GM21423 (cell line): ENCODE measurements around the gene ARRB2.
"Not testable (repeated sequence)": the region's sequence is repeated elsewhere in the genome, so short reads cannot be mapped to it uniquely, and the experiment has no call there.

Source experiments
- ATAC-seq: cut with Tn5 transposase; IDR thresholded peaks from one replicate; pipeline ENCODE4 v1.9.1; 2021; ENCODE audit warnings: mild to moderate bottlenecking, moderate library complexity; ENCODE audit not compliant: unreplicated experiment

ARRB2 gene

GRCh38 chr17:4709794-4710692 lies at the start of gene ARRB2:
ARRB2 (plus strand) TSS chr17:4710632; CDS start chr17:4710722, 90 bp downstream.
- peak; percentile 84 for ATAC-seq

GRCh38 chr17:4663711-4664110 lies 46.7 kb upstream of the ARRB2 start:
- no peak for ATAC-seq

GRCh38 chr17:4664230-4664629 lies 46.2 kb upstream of the ARRB2 start:
- no peak for ATAC-seq

GRCh38 chr17:4665027-4665426 lies 45.4 kb upstream of the ARRB2 start:
- no peak for ATAC-seq

DNA sequence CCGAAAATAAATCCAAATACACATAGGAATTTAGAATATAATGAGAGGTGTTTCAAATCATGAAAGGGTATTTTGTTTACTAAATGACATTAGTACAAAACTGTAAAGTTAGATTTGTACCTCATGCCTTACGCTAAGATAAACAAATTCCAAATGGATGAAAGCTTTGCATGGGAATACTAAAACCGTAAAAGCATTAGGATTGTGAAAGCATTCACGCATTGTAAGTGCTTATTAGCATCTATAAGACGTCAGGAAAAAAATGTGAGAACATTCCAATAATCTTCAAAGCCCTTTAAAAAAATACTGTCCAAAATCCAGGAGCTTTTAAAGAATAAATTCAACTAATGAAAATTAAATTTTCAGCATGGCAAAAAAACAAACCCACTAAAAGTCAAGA lies 44.1 kb upstream of the ARRB2 start:
- no peak for ATAC-seq

DNA sequence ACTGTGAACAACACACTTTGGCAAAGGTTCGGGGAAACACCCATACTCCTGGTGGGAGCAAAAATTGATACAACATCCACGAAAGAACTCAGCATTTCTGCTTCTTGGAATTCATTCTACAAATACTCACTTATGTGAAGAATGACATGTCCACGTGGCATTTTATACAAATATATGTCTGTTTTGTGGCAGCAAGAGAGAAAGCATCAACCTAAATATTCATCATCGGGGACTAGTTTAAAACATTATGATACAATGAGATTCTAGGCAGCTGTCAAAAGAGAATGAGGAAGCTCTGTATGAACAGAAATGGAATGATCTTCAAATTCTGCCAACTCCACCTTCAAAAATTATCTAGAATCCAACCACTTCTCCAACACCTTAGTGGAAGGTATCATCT lies 43.3 kb upstream of the ARRB2 start:
- ATAC-seq, result no peak

- no peak for ATAC-seq
Measured at GRCh38 chr17:4672055-4672630, 38.3 kb upstream of the ARRB2 start.

DNA sequence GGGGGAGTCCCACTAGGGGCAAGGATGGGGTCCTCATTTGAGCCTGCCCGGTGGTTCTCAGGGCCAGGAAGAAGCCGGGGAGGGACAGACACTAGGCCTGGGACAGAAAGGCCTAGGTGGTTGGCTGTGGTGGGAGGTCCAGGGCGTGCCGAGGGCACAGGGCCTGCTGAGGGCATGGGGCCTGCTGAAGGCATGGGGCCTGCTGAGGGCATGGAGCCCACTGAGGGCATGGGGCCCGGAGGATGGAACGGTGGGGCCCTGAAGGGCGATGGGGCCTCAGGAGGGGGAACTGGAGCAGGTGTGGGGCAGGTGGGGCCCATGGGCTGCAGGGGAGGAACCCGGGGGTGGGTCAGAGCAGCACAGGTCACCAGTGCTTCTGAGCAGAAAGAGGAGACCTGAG lies 37.7 kb upstream of the ARRB2 start:
- no peak for ATAC-seq

- ATAC-seq, result no peak
Measured at GRCh38 chr17:4673169-4673568, 37.3 kb upstream of the ARRB2 start.

DNA sequence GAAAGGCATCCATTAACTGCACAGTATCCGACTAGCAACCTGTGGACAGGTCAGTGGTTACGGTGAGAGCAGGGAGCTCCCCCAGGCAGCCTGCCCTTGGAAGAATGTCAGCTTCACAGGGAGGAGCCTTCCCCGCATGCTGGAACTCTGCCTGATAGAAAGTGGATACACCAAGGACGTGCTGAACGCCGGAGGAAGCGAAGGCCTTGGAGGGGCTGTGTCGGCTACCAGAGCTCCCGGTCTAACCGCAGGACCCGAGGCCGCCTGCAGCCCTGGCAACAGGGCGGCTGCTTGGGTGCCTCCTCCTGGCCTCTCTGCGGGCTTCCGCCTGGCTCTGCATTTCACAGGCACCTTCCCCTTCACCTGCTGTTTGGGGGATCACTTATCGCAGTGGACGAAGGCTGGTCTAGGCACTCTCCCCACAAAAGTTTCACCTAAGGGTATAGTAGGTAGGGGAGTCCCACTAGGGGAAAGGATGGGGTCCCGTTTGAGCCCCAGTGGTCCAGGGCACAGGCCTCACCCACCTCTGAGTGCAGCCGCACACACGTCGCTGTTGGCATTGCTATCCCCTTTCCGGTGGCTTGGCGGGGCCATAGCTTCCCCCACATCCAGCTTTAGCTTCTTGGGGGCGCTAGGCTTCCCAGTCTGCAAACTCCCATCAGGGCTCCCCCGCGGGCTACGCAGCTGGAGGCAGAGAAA lies 36.3 kb upstream of the ARRB2 start:
- no peak for ATAC-seq

DNA sequence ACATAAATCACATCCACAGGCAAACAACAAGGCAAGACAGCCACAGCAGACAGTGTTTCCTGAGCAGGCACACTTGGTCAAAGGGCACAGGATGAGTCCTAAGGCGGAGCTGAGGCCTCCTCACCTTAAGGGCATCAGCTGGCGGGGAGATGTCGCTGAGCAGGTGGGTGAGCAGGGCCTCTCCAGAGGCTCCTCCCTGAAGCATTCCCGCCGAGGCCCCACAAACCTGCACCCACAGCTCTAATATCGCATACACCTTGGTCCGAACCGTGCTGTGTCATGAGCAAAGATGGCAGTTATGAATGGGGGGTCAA lies 35.8 kb upstream of the ARRB2 start:
- ATAC-seq, result no peak

- ATAC-seq, result no peak
Measured at GRCh38 chr17:4675791-4676190, 34.6 kb upstream of the ARRB2 start.

DNA sequence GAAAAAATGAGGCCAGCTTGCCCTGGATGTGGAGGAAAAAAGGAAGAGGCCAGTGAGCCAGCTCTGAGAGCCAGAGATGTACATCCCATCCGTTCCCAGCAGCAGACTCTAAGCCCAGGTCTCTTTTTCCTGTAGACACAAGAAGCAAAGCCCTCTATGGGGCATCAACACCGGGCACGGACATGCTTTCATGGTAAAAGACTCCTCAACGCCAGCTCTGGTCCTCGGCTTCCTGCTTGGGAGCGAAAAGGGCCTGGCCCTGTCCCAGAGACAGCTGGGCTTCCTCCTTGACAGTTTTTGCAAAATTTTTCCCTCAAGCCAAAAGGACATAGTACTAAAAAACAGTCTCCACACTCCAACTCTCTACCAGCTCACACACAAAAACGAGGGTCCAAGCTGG lies 33.6 kb upstream of the ARRB2 start:
- ATAC-seq, result no peak

DNA sequence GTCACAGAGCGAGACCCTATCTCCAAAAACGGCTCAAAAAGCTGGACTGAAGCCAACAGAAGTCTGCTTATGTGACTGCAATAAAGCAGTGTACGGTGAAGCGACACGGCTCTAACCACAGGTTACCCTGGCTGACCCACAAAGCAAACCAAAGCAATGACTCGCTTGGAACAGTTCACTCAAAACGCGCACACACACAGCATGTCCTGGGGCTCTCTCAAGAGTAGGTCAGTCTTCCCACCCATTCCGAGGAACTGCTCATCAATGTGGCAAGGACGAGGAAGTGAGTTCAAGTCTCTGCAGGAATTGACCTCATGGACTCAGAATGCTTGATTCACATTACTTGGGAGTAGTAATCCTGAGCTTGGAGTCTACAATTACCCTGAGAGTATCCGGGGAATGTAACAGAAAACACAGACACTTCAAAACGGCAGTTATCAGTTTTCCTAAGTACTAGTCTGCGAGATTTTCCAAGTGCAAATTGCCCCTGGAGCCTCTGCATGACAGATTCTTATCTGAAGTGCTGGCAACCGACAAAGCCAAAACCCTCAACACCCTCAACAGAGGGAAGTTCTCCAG lies 31.9 kb upstream of the ARRB2 start:
- no peak for ATAC-seq

GRCh38 chr17:4679658-4680057 lies 30.8 kb upstream of the ARRB2 start:
- no peak for ATAC-seq

GRCh38 chr17:4683739-4684138 lies 26.7 kb upstream of the ARRB2 start:
- not testable (repeated sequence) for ATAC-seq

DNA sequence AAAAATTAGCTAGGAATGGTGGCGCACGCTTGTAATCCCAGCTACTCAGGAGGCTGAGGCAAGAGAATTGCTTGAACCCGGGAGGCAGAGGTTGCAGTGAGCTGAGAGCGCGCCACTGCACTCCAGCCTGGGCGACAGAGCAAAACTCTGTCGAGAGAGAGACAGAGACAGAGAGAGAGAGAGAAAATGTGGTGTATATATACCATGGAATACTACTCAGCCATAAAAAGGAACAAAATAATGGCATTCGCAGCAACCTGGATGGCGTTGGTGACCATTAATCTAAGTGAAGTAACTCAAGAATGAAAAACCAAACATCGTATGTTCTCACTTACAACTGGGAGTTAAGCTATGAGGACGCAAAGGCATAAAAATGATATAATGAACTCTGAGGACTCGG lies 20.6 kb upstream of the ARRB2 start:
- not testable (repeated sequence) for ATAC-seq

GRCh38 chr17:4690745-4691144 lies 19.7 kb upstream of the ARRB2 start:
- no peak for ATAC-seq

GRCh38 chr17:4691686-4692085 lies 18.7 kb upstream of the ARRB2 start:
- no peak for ATAC-seq

GRCh38 chr17:4693416-4693815 lies 17.0 kb upstream of the ARRB2 start:
- no peak for ATAC-seq

DNA sequence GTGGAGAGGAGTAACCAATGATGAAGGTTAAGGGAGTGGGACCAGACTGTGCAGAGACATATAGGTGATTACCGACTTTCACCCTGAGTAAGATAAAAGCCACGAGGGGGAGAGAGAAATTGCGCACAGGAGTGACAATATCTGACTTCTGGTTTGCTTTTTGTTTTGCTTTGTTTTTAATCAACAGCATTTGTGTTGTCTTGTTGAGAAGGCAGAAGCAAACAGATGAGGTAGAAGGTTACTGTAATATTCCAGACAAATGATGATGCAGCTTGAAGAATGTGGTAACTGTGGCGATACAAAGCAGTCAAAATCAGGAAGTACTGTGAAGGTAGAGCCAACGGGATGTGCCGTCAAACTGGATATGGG lies 14.0 kb upstream of the ARRB2 start:
- no peak for ATAC-seq
